MM.1S (cell line): ENCODE results near the gene ZNF334.

Source experiments
- CTCF ChIP-seq: fragments of 300-600 bp; sonication (generic); IDR thresholded peaks from 2 replicates; pipeline ENCODE4 v1.5.1; 2016; ENCODE audit warnings: antibody characterized with exemption, low read length, mixed read lengths
- EZH2 ChIP-seq: fragments of 300-600 bp; sonication (generic); optimal IDR thresholded peaks from 2 replicates; pipeline ENCODE3; 2017; ENCODE audit warnings: low read depth, mild to moderate bottlenecking, antibody characterized with exemption, low read length, mixed read lengths

GRCh38 chr20:46461808-46462207, 51.6 kb downstream of the ZNF334 start:
- no peak for TF ChIP-seq CTCF
- TF ChIP-seq EZH2: no peak
